Panc1 (cell line): ENCODE data around the gene CYBRD1. TPM values are rescaled to one million over a fixed set of nuclear protein-coding genes. Genes with fewer than 3 reads are reported as not detected.

ENCODE experiments used
- ATAC-seq: fragments of 200-7000 bp; cut with Tn5 transposase; 2 replicates; pipeline ENCODE4 v1.9.1; 2020; ENCODE audit warnings: mild to moderate bottlenecking, moderate library complexity
- BruUV-seq: library from RNA; stranded (reverse); fragments of 400-500 nt; replicated peaks from 2 replicates; lab custom pipeline; 2021; lab: Mats Ljungman, UMichigan
- CTCF ChIA-PET: fragments of 300-600 bp; sonication (Branson Sonifier 250); formaldehyde crosslinking; loops from one replicate; lab custom pipeline; 2022; ENCODE audit warnings: antibody characterized with exemption; lab: Charles Lee
- POLR2A ChIA-PET: fragments of 300-600 bp; sonication (Branson Sonifier 250); formaldehyde crosslinking; loops from one replicate; lab custom pipeline; 2022; ENCODE audit warnings: antibody characterized with exemption; lab: Charles Lee
- DNase-seq: peaks from one replicate; pipeline ENCODE4 v3.0.0-alpha.2; 2010; ENCODE audit warnings: low read depth, low spot score
- H3K27ac ChIP-seq: 2 replicates; pipeline ENCODE4 v1.5.1; 2011; ENCODE audit warnings: mild to moderate bottlenecking, low read length, inconsistent platforms
- H3K27me3 ChIP-seq: fragments of 200-500 bp; sonication (Bioruptor generic); 2 replicates; pipeline ENCODE4 v1.6.0; 2014; ENCODE audit warnings: low read length, inconsistent platforms; ENCODE audit not compliant: control insufficient read depth, insufficient read depth
- H3K36me3 ChIP-seq: fragments of 200-500 bp; sonication (Bioruptor generic); 2 replicates; pipeline ENCODE4 v1.5.1; 2014; ENCODE audit warnings: inconsistent platforms, mild to moderate bottlenecking, low read length, moderate library complexity; ENCODE audit not compliant: control insufficient read depth, insufficient read depth
- H3K4me1 ChIP-seq: 2 replicates; pipeline ENCODE4 v1.5.1; 2011; ENCODE audit warnings: inconsistent platforms, mild to moderate bottlenecking, low read length, moderate library complexity; ENCODE audit not compliant: control insufficient read depth, insufficient read depth
- H3K4me3 ChIP-seq, 2 experiments: 2 replicates each; pipeline ENCODE4 v1.5.1; 2011 to 2012; ENCODE audit warnings: low read depth in 2 of 2, low read length in 2 of 2, mild to moderate bottlenecking in 2 of 2, inconsistent platforms in 1 of 2, moderate library complexity in 1 of 2
- H3K9me3 ChIP-seq: fragments of 200-500 bp; sonication (Bioruptor generic); 2 replicates; pipeline ENCODE4 v1.5.1; 2014; ENCODE audit warnings: low read depth, mild to moderate bottlenecking, inconsistent platforms, low read length, moderate library complexity; ENCODE audit not compliant: control insufficient read depth, insufficient read depth
- POLR2AphosphoS5 ChIP-seq: IDR thresholded peaks from 2 replicates; pipeline ENCODE4 v1.6.1; 2012; ENCODE audit warnings: mild to moderate bottlenecking, low read depth, low read length, moderate library complexity
- SIN3A ChIP-seq: IDR thresholded peaks from 2 replicates; pipeline ENCODE4 v1.6.1; 2012; ENCODE audit warnings: low read depth, mild to moderate bottlenecking, low read length, moderate library complexity, borderline replicate concordance; ENCODE audit not compliant: insufficient read depth
- TCF7L2 ChIP-seq: IDR thresholded peaks from 2 replicates; pipeline ENCODE4 v1.6.1; 2011; ENCODE audit warnings: mild to moderate bottlenecking, low read depth, low read length, inconsistent platforms
- in situ Hi-C: cut with HindIII; loops from 2 replicates; pipeline ENCODE4 v1.10.0; 2016; ENCODE audit warnings: low sequenced_read_pairs, low pct_unique_long_range_greater_than_20kb
- intact Hi-C: fragments of 100-400 bp; cut with micrococcal nuclease; formaldehyde crosslinking; loops from one replicate; pipeline ENCODE4 v1.10.0; 2022; ENCODE audit not compliant: unreplicated experiment
- total RNA-seq: library from RNA; stranded (reverse); gene quantifications from one replicate; pipeline ENCODE4 v1.2.1, GENCODE V29; 2021; ENCODE audit not compliant: unreplicated experiment
- TF ChIP-seq, protein P1 (sequence below): fragments of 450-650 bp; IDR thresholded peaks from 2 replicates; pipeline ENCODE4 v1.5.1; 2017; ENCODE audit warnings: mild to moderate bottlenecking
- TF ChIP-seq, protein P2 (sequence below), 2 experiments: IDR thresholded peaks; 2 replicates each; pipeline ENCODE4 v1.6.1; 2011 to 2012; ENCODE audit warnings: low read depth in 2 of 2, control low read depth in 1 of 2, low read length in 1 of 2, mild to moderate bottlenecking in 1 of 2, moderate library complexity in 1 of 2; ENCODE audit not compliant: insufficient read depth in 1 of 2

The CYBRD1 gene
- total RNA-seq, 1 experiment from 2014 or later, result 2.5 TPM

DNA sequence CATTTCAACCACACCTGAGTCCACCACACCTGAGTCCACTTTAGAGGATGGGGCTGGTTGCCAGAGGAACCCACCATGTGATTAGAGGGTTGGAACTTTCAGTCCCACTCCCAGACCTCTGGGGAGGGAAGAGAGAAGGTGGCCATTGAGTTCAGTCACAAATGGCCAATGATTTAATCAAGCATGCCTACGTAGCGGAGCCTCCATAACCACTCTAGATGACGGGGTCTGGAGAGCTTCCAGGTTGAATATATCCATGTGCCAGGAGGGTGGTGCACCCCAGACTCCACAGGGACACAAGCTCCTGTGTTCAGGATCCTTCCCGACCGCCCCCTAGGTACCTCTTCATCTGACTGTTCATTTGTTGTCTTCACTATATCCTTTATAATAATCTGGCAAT, 53.3 kb downstream of the CYBRD1 start:
- no peaks in the 10 kb centered on the region for H3K9me3 ChIP-seq
- no TSS peak for BruUV-seq
- H3K36me3 ChIP-seq, result no peaks in the 10 kb centered on the region
- H3K27ac ChIP-seq, result no peak overlapping the region
- CTCF ChIA-PET, result interaction anchor here (0.6 kb wide), 1 partner anchor 118 kb away, joined by 3 read pairs; no protein-coding TSS in a partner anchor
- in situ Hi-C loops, result no loop called here
- H3K27me3 ChIP-seq, result 0 out of 2 replicates have a peak, but pooled peaks cover 4% of the 10 kb centered on the region
- POLR2A ChIA-PET, result no interaction called here
- intact Hi-C loops, result no loop called here
- ATAC-seq (no peak), DNase-seq (no peak)
- H3K4me1 ChIP-seq, result no peaks in the 10 kb centered on the region
- H3K4me3 ChIP-seq, result no peak overlapping the region
- no peak for TF ChIP-seq SIN3A

DNA sequence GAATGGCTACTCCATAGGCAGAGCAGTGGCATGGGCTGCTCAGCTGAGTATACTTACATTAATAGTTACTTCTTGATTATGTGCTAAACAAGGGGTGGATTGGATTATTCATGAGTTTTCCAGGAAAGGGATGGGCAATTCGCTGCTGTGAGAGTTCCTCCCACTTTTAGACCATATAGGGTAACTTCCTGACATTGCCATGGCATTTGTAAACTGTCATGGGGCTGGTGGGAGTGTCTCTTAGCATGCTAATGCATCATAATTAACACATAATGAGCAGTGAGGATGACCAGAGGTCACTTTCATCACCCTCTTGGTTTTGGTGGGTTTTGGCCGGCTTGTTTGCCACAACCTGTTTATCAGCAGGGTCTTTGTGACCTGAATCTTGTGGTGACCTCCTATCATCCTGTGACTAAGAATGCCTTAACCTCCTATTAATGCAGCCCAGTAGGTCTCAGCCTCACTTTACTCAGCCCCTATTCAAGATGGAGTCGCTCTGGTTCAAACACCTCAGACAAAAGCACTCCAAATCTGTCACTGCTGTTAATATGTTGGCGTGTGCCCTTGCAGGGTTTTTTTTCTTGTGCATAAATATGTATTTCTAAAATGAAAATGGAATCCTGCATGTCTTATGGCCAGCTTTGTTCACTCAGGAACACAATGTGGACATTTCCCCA, 56.0 kb downstream of the CYBRD1 start:
- no peak overlapping the region for H3K4me3 ChIP-seq
- TF ChIP-seq, protein P1, sequence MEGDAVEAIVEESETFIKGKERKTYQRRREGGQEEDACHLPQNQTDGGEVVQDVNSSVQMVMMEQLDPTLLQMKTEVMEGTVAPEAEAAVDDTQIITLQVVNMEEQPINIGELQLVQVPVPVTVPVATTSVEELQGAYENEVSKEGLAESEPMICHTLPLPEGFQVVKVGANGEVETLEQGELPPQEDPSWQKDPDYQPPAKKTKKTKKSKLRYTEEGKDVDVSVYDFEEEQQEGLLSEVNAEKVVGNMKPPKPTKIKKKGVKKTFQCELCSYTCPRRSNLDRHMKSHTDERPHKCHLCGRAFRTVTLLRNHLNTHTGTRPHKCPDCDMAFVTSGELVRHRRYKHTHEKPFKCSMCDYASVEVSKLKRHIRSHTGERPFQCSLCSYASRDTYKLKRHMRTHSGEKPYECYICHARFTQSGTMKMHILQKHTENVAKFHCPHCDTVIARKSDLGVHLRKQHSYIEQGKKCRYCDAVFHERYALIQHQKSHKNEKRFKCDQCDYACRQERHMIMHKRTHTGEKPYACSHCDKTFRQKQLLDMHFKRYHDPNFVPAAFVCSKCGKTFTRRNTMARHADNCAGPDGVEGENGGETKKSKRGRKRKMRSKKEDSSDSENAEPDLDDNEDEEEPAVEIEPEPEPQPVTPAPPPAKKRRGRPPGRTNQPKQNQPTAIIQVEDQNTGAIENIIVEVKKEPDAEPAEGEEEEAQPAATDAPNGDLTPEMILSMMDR, result no peak
- TF ChIP-seq, protein P2, sequence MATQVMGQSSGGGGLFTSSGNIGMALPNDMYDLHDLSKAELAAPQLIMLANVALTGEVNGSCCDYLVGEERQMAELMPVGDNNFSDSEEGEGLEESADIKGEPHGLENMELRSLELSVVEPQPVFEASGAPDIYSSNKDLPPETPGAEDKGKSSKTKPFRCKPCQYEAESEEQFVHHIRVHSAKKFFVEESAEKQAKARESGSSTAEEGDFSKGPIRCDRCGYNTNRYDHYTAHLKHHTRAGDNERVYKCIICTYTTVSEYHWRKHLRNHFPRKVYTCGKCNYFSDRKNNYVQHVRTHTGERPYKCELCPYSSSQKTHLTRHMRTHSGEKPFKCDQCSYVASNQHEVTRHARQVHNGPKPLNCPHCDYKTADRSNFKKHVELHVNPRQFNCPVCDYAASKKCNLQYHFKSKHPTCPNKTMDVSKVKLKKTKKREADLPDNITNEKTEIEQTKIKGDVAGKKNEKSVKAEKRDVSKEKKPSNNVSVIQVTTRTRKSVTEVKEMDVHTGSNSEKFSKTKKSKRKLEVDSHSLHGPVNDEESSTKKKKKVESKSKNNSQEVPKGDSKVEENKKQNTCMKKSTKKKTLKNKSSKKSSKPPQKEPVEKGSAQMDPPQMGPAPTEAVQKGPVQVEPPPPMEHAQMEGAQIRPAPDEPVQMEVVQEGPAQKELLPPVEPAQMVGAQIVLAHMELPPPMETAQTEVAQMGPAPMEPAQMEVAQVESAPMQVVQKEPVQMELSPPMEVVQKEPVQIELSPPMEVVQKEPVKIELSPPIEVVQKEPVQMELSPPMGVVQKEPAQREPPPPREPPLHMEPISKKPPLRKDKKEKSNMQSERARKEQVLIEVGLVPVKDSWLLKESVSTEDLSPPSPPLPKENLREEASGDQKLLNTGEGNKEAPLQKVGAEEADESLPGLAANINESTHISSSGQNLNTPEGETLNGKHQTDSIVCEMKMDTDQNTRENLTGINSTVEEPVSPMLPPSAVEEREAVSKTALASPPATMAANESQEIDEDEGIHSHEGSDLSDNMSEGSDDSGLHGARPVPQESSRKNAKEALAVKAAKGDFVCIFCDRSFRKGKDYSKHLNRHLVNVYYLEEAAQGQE (IDR thresholded peaks at IDR 0.05; ENCODE audit: insufficient read depth in 1 of 2, low read depth in 2 of 2, low read length in 1 of 2), result no peak
- TF ChIP-seq POLR2AphosphoS5, result no peak
- no peak for TF ChIP-seq SIN3A
- no peak for TF ChIP-seq TCF7L2
- in situ Hi-C loops (no loop called here), intact Hi-C loops (no loop called here)
- BruUV-seq, result no TSS peak
- POLR2A ChIA-PET, result no interaction called here
- DNase-seq (no peak), ATAC-seq (no peak)
- no peaks in the 10 kb centered on the region for H3K27me3 ChIP-seq
- CTCF ChIA-PET, result no interaction called here
- no peaks in the 10 kb centered on the region for H3K4me1 ChIP-seq
- no peaks in the 10 kb centered on the region for H3K9me3 ChIP-seq
- H3K27ac ChIP-seq, result no peak overlapping the region
- no peaks in the 10 kb centered on the region for H3K36me3 ChIP-seq

DNA sequence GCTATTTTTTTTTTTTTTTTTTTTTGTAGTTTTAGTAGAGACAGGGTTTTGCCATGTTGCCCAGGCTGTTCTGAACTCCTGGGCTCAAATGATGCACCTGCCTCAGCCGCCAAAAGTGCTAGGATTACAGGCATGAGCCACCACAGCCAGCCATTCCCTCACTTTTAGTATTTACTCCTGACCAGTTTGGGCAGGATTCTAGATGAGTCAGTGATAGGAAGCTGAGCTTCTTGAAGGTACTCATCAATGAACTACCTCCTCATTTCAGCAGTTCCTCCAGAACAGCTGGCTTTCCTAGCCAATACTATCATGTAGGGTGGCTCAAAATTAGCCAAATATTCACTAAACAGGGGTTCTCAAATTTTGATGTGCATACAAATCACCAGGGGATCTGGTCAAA, 57.2 kb downstream of the CYBRD1 start:
- Histone ChIP-seq H3K4me3 (no peak overlapping the region), H3K9me3 (no peaks in the 10 kb centered on the region), H3K27ac (no peak overlapping the region), H3K36me3 (no peaks in the 10 kb centered on the region), H3K27me3 (no peaks in the 10 kb centered on the region), H3K4me1 (no peaks in the 10 kb centered on the region)
- intact Hi-C loops (no loop called here), in situ Hi-C loops (no loop called here)
- DNase-seq, result no peak
- CTCF ChIA-PET, result no interaction called here
- no peak for ATAC-seq
- POLR2A ChIA-PET, result interaction anchor here (0.6 kb wide), 2 partner anchors 36 to 706 kb away, joined by 3 to 7 read pairs; no protein-coding TSS in a partner anchor
- TF ChIP-seq, protein P2 (IDR thresholded peaks at IDR 0.05; ENCODE audit: insufficient read depth in 1 of 2, low read depth in 2 of 2, low read length in 1 of 2), result no peak
- TF ChIP-seq POLR2AphosphoS5, result no peak
- TF ChIP-seq TCF7L2, result no peak
- TF ChIP-seq, protein P1, result no peak
- no peak for TF ChIP-seq SIN3A
- no TSS peak for BruUV-seq
